ENCODE data around the gene PRR36.

PRR36 gene

DNA sequence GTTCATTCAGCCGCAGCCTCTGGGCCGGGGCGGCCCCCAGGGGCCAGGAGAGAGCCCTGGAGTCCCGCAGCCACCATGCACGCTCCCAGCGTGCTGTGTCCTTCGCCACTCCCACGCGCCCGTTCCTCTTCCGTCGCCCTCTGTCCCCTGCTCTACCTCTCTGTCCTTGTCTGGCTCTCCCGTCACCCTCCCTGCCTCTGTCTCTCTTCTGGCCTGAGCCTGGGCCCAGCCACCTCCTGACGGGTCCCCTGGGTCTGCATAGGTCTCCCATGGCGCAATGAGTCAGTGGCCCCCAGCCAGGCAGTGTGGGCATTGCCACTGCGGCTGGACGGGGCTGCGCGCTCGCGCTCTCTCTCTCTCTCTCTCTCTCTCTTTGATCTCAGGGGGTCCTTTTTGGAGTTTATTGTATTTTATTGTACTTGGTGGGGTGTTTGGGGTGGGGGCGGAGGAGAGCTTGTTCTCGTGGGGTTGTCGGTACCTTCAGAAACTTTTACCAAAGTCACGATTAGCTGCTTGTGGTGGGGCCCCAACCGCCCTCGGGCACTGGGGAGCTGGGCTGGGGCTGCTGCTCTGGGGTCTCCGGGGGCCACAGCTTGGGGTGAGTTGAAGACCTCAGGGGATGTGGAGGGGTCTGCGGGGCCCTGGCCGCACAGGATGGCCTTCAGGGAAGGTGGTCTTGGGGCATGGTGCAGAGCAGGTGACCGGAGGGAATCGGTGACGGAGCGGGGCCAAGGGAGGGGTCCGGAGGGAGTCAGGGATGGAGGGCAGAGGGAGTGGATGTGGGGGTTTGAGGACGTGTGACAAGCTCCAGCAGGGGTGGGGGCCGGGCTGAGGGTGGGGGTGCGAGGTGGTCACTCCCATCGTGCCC, 38.7 kb upstream of the PRR36 start:
- no peak for DNase-seq

DNA sequence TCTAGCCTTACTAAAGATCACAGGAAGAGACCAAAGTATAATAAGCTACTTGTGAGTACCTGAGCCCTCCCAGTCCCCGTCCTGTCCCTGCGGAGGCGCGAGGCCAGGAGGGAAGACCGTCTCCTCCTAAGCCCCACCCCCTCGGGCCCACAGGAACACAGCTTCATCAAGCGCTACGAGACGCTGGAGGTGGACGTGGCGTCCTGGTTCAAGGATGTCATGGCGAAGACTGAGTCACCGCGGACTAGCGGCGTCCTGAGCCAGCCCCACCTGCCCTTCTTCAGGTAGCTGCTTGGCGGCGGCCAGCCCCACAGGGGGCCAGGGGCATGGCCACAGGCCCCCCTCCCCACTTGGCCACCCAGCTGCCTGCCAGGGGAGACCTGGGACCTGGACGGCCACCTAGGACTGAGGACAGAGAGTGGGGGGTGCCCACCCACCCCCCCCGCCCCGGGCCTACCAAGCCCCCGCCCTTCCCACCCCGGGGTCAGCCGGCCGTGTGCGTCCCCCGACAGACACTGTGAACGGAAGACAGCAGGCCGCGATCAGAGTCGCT, 38.0 kb upstream of the PRR36 start:
- no peak for DNase-seq

DNA sequence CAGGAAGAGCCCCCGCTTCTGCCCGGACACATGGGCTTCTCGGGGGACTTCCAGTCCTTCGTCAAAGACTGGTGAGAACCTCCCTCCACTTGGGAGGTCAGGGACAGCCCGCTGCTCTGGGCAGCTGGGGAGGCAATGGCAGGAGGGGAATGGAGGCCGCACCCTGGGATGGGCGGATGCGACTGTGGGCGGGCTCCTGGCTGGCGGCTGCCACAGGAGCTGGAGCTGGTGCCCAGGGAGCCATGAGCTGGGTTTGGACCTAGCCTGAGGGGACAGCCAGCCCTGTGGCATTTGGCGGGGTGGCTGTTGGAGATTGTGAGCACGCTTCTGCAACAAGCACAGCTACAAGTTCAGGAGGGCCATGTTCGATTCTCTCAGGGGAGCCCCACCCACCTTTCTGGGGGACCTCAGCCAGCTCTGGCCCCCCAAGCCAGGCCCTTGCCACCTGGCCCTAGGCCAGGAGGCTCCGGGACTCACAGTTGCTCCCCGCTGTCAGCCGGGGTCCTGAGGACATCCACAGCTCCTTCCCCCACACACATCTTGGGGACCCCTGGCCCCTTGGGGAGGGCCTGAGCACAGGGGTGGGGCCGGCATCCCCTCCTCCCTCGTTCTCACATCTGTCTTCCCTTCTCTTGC, 37.4 kb upstream of the PRR36 start:
- no peak for DNase-seq

DNA sequence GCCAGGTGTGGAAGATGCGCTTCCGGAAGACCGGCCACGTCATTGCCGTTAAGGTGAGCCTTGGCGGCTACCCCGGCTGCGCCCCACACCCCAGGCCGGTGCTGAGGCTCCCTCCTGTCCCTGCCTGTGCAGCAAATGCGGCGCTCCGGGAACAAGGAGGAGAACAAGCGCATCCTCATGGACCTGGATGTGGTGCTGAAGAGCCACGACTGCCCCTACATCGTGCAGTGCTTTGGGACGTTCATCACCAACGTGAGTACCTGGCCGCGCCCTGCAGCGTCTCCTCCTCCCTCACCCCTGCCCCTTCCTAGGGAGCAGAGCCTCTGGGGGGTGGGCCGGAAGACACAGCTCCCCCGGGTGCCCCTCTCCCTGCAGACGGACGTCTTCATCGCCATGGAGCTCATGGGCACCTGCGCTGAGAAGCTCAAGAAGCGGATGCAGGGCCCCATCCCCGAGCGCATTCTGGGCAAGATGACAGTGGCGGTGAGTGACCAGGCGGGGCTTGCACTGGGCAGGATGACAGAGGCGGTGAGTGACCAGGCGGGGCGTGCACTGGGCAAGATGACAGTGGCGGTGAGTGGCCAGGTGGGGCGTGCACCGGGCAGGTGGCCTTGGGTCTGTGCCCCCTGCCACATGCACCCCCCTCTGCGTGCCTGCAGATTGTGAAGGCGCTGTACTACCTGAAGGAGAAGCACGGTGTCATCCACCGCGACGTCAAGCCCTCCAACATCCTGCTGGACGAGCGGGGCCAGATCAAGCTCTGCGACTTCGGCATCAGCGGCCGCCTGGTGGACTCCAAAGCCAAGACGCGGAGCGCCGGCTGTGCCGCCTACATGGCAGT, 36.4 kb upstream of the PRR36 start:
- DNase-seq: no peak

DNA sequence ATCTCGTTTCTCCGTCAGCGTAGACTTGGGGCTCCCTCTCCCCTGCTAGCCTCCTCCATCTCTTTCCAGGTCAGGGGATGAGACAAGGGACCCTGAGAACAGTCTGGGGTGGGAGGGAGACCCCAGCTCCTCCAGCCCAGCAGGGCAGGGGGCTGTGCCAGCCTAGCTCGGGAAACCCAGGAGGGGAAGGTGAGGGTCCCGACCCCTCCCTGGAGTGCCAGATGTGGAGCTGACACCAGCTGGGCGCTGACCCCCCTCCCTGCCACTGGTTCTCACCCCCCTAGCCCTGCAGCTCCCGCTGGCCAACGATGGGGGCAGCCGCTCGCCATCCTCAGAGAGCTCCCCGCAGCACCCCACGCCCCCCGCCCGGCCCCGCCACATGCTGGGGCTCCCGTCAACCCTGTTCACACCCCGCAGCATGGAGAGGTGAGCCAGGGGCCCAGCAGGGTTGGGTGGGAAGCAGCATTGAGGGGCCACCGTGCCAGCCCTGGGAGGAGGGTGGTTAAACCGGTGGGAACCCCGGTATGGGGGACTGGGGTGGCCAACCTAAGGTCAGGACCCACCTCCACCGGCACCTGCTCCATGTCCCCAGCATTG, 35.4 kb upstream of the PRR36 start:
- DNase-seq: no peak

DNA sequence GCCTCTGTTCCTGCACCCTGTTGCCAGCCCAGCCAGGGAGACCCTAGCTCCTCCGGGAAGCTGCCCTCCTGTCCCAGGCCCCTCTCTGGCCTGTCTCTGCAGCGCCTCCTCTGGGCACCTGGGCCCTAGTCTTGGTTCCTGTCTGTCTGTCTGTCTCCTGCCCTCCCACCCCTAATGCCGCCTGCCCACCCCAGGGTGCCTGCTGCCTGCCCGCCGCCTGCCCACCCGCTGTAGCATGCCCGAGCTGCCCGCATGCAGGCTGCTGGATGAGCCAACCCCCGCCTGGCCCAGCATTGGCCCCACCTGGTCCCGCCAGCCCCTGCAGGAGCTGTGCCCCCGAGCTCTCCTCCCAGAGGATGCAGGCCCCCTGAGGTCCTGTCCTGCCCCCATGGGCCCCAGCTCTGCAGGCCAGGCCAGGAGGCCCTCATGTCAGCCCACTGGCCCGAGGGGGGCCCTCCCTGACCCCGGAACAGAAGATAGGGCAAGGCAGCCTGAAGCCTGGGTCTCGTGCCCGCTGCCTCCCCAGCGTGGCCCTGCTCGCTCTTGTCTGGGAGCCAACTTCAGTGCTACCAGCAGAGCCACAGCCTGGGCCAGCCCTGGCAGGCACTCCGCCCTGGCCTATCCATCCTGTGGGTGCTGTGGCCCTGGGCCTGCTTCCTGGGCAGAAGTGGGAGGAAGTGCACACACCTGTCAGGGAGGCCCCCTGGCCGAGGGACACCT, 34.7 kb upstream of the PRR36 start:
- DNase-seq: no peak

DNA sequence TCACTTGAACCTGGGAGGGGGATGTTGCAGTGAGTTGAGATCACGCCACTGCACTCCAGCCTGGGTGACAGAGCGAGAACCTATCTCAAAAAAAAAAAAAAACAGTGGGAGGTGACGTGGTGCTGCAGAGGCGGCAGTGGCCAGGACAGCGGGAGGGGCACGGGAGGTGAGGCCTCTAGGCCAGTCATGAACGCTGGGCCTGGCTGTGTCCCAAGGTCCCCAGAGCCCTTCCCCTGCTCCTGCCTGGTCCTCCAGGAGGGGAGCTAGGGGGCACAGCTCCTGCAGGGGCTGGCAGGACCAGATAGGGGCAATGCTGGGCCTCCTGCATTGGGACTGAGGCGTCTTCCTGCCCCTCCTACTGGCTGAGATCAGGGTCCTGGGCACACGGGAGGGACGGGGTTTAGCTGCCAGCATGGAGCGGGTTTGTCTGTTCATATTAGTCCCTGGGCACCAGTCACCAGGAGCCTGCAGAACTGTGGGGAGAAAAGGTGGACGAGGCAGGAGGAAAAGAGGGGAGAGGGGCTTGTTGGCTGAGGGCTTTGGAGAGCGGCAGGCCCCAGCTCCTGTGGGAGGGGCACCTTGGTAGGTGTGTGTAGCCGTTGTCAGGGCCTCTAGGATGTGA, 34.0 kb upstream of the PRR36 start:
- DNase-seq: no peak

DNA sequence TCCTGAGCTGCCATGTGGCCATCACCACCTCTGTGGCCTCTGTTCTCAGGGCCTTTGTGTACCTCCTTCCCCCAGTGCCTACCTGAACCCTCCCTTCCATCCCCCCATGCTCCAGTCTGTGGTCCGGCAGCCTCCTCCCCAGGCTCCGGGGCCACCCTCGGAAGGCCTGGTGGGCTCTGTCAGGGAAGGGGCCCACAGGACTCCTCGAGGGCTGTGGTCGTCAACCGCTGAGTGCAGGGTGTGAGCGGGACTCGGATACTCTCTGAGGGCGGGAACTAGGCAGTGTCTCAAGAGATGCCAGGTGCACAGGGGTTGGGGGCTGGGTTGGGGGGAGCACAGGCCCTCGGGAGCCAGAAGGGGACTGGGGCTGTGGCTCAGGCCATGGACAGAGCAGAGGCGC, 33.4 kb upstream of the PRR36 start:
- DNase-seq: no peak

DNA sequence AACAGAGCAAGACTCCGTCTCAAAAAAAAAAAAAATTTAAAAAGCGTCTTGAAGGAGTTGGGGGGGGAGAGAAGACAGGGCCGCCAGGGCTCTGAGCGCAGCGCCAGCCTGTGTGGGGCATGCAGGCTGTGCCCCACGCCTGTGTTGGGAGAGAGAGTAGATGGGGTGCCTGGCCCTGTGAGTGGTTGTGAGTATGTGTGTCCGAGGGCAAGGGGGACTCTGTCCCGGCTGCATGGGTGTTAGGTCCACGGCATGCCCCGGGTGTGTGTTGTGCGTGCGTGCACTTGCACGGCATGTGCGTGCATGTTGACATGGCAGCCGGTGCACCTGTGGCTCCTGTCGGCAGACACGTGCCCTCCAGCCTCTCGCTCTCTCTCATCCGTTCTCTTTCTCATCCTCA, 32.9 kb upstream of the PRR36 start:
- no peak for DNase-seq

DNA sequence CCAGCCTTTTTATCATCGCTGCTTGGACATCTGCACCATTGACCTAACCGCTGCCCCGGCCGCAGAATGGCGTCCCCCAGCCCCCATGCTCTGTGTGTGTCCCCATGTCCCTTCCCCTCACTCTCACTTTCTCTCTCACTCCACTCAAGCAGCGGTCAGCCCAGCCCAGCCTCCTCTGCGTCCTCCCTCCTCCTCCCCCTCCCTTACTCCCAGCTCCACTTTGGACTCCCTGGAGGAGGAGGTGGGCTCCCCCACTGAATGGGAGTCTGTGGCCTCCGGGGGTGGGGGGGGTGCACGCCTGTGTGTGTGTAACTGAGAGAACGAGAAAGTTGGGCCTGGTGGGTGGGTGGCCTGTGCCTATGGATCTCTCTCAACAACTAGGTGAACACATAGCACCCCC, 31.7 kb upstream of the PRR36 start:
- no peak for DNase-seq

DNA sequence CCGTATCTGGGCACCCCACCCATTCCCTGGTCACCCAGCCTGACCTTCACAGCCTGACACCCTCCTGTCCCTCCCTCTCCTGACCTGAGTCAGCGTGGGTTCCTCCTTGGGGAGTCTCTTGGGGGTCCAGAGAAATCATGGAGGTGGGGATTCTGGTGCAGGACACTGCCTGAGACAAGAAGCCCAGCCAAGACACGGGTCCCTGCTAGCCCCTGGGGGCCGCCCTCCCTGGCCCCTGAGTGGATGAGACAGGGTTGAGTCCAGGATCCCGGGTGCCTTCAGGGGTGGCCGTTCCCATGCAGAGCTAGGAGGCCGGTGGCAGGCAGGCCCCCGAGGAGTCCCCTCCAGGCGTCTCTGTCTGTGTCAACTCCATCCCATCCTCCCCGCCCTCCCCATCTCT, 31.1 kb upstream of the PRR36 start:
- no peak for DNase-seq

DNA sequence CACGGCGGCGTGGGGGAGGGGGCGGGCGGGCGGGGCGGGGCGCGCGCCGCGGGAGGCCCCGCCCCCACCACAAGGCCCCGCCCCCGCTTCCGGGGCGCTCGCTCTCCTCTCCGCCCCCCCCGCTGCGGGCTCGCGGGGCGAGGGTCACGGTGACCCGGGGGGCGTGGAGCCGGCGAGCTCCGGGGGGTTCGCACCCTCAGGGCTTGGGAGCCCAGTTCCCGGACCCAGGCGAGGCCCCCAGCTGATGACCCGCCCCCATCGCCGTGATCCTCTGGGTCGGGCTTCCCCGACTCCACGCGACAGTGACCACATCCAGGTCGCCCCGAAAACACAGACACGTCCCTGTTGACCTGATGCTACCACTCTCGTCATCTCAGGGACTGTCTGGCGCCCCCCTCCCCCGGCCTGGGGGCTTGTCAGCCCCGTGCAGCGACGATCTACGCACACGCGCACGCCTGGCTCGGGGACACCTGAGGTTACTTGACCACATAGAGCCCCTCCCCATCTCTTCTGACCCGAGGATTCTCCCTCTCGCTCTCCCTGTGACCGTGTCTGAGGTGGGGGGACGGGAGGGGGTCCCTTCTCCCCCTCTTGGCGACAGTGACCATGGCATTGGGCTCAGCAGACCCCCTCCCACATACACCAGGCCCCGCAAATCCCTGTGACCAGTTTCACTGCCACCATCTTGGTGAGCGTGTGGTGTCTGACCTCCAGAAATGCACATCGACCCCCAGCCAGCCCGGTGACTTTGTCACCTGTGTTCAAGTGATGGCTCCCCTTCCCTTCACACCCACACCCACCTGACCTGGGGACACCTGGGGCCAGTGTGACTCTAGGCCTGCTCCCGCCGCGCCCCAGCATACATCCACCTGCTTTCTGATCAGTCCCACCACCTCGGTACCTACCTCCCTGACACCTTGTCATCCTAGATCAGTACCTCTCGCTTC, 30.2 kb upstream of the PRR36 start:
- no peak for DNase-seq

DNA sequence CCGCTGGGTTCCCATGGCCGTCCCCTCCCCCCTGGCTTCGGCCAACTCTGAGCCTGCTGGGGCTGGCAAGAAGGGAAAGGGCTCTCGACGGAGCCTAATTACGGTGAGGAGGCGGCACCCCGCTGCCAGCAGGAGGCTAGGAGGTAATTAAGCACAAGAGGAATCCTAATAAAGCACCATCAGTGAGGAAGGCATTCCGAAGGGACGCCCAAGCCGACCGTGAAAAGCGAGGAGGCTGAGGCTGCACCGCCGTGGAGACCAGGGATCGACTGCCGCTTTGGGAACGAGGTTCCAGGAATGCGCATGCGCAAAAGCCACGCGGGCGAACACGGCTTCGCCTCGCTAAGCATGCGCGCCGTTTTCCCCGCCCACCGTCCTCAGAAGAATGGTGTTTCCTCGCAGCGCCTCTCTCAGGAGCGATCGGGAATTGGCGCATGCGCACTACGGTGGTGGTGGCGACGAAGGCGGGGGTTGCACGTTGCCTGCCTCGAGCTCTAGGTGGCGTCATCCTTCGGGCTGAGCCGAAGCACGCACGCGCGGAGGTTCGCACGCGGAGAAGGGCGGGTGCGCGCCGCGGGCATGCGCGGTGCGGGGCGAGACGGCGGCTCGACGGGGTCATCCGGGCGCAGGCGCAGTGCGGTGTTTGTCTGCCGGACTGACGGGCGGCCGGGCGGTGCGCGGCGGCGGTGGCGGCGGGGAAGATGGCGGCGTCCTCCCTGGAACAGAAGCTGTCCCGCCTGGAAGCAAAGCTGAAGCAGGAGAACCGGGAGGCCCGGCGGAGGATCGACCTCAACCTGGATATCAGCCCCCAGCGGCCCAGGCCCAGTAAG, 29.3 kb upstream of the PRR36 start, which contains the start of gene MAP2K7:
MAP2K7 (plus strand) TSS at position 634 of the 830 bp plus-strand sequence; CDS start at position 702, 68 bp downstream.
- DNase-seq: peak; percentile 99

DNA sequence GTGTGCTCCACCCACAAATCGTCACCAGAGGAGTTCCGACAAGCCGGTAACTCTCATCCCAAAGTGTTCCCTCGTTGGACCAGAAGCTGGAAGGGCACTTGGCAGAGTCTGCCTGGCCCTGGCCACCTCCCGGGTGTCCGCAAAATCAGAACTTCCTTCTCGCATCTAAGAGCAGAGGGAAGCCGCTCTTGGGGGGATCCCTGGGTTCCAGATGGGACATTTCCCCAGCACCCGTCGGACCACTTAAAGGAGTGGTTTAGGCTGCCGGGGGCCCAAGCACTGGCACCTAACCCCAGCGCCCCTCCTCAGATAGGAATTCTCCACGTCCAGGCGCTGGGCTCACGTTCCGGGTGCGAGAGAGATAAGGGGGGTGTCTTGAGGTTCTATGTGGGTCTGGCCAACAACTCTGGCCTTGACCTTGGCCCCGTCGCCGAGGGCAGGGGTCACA, 28.6 kb upstream of the PRR36 start:
- DNase-seq: no peak

DNA sequence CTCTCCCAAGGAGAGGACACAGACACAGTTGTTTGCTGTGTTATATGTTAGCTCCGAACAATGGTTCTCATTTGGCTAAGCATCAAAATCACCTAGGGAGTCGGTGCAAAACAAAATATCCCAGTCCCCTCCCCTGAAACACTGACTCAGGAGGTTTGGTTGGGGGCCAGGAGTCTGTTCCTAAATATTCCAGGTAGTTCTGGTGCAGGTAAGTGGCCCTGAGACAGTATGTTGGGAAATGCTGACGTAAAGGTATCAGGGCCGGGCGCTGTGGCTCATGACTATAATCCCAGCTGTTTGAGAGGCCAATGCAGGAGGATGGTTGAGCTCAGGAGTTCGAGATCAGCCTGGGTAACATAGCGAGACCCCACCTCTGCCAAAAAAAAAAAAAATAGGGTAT, 27.1 kb upstream of the PRR36 start:
- no peak for DNase-seq

DNA sequence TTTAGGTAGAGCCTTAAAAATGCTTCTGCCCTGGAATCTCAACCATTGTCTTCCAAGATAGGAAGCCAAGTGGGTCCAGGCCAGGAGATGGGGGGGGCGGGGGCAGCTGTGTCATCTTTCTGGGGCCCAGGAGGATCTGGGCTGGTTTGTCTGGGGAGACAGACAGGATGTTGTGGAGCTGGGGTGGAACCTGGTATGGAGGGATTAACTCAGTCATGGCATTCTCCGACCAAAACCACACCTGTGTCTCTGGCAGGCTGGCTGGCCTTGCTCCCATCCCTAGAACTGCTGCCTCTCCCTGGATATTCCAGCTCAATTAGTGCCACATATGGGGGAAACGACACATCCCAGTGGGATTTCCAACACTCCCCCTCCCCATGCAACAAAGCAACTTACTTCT, 26.7 kb upstream of the PRR36 start:
- DNase-seq: no peak

DNA sequence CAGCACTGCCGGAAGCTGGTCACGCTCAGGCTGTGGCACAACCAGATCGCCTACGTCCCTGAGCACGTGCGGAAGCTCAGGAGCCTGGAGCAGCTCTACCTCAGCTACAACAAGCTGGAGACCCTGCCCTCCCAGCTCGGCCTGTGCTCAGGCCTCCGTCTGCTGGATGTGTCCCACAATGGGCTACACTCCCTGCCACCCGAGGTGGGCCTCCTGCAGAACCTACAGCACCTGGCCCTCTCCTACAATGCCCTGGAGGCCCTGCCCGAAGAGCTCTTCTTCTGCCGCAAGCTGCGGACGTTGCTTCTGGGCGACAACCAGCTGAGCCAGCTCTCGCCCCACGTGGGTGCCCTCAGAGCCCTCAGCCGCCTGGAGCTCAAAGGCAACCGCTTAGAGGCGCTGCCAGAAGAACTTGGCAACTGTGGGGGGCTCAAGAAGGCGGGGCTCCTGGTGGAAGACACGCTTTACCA, 26.2 kb upstream of the PRR36 start:
- no peak for DNase-seq

DNA sequence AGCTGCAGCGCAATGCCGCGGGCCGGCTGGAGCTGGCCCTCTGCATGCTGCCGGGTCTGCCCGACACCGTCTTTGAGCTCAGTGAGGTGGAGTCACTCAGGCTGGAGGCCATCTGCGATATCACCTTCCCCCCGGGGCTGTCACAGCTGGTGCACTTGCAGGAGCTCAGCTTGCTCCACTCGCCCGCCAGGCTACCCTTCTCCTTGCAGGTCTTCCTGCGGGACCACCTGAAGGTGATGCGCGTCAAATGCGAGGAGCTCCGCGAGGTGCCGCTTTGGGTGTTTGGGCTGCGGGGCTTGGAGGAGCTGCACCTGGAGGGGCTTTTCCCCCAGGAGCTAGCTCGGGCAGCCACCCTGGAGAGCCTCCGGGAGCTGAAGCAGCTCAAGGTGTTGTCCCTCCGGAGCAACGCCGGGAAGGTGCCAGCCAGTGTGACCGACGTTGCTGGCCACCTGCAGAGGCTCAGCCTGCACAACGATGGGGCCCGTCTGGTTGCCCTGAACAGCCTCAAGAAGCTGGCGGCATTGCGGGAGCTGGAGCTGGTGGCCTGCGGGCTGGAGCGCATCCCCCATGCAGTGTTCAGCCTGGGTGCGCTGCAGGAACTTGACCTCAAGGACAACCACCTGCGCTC, 25.7 kb upstream of the PRR36 start:
- DNase-seq: no peak

DNA sequence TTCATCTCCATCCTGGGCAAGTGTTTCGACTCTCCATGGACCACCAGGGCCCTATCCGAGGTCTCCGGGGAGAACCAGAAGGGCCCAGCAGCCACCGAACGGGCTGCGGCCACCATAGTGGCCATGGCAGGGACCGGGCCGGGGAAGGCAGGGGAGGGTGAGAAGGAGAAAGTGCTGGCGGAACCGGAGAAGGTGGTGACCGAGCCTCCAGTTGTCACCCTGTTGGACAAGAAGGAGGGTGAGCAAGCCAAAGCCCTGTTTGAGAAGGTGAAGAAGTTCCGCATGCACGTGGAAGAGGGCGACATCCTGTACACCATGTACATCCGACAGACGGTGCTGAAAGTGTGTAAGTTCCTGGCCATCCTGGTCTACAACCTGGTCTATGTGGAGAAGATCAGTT, 24.8 kb upstream of the PRR36 start:
- no peak for DNase-seq

All from NCI-H2029 (cell line).